GM23338 (cell line): ENCODE data around the gene PAIP1. TPM values are rescaled to one million over a fixed set of nuclear protein-coding genes. Genes with fewer than 3 reads are reported as not detected.
"Not testable (repeated sequence)": the region's sequence is repeated elsewhere in the genome, so short reads cannot be mapped to it uniquely, and the experiment has no call there.

Experiments used
- ATAC-seq: fragments of 200-7000 bp; cut with Tn5 transposase; 3 replicates; pipeline ENCODE4 v1.9.1; 2020
- DNase-seq: peaks from one replicate; pipeline ENCODE4 v3.0.0-alpha.2; 2015; ENCODE audit warnings: low spot score
- H2AFZ ChIP-seq: fragments of 200-600 bp; sonication (generic); 2 replicates; pipeline ENCODE4 v1.8.0; 2016; ENCODE audit warnings: antibody characterized with exemption, mild to moderate bottlenecking, moderate library complexity
- H3F3A ChIP-seq: fragments of 200-600 bp; sonication (generic); replicated peaks from 2 replicates; pipeline ENCODE4 v1.8.0; 2017; ENCODE audit warnings: antibody characterized with exemption, mixed run types, low read depth
- H3K27ac ChIP-seq: fragments of 200-600 bp; sonication (generic); 2 replicates; pipeline ENCODE4 v1.6.1; 2016; ENCODE audit warnings: low read depth
- H3K27me3 ChIP-seq: fragments of 200-600 bp; sonication (generic); 2 replicates; pipeline ENCODE4 v1.8.0; 2016; ENCODE audit warnings: mild to moderate bottlenecking, mixed run types, moderate library complexity; ENCODE audit not compliant: insufficient read depth
- H3K36me3 ChIP-seq: fragments of 200-600 bp; sonication (generic); 2 replicates; pipeline ENCODE4 v1.8.0; 2016; ENCODE audit warnings: mild to moderate bottlenecking; ENCODE audit not compliant: insufficient read depth
- H3K4me1 ChIP-seq: fragments of 200-600 bp; sonication (generic); 2 replicates; pipeline ENCODE4 v1.8.0; 2016; ENCODE audit warnings: mild to moderate bottlenecking, moderate library complexity; ENCODE audit not compliant: insufficient read depth
- H3K4me2 ChIP-seq: fragments of 200-600 bp; sonication (generic); 2 replicates; pipeline ENCODE4 v1.7.1; 2017; ENCODE audit warnings: mixed run types
- H3K4me3 ChIP-seq: fragments of 200-600 bp; sonication (generic); 2 replicates; pipeline ENCODE4 v1.6.1; 2016; ENCODE audit warnings: mixed run types
- H3K79me2 ChIP-seq: fragments of 200-600 bp; sonication (generic); replicated peaks from 2 replicates; pipeline ENCODE4 v1.8.0; 2017; ENCODE audit warnings: mild to moderate bottlenecking; ENCODE audit not compliant: insufficient read depth
- H3K9me2 ChIP-seq: fragments of 200-600 bp; sonication (generic); 2 replicates; pipeline ENCODE4 v1.8.0; 2017; ENCODE audit not compliant: insufficient read depth
- H4K20me1 ChIP-seq: fragments of 200-600 bp; sonication (generic); replicated peaks from 2 replicates; pipeline ENCODE4 v1.8.0; 2017; ENCODE audit warnings: mild to moderate bottlenecking; ENCODE audit not compliant: insufficient read depth
- H3K27ac Mint-ChIP-seq: 2 replicates; pipeline ENCODE4 v1.8.0; 2020; ENCODE audit warnings: inconsistent platforms, mild to moderate bottlenecking, moderate library complexity, mixed read lengths
- H3K27me3 Mint-ChIP-seq: 3 replicates; pipeline ENCODE4 v1.8.0; 2022; ENCODE audit warnings: low read depth, mild to moderate bottlenecking, moderate library complexity, mixed read lengths, inconsistent platforms; ENCODE audit not compliant: insufficient read depth, poor library complexity
- H3K36me3 Mint-ChIP-seq: 3 replicates; pipeline ENCODE4 v1.8.0; 2021; ENCODE audit warnings: low read depth, mild to moderate bottlenecking, inconsistent platforms, moderate library complexity, mixed read lengths
- H3K4me1 Mint-ChIP-seq: 3 replicates; pipeline ENCODE4 v1.8.0; 2020; ENCODE audit warnings: mild to moderate bottlenecking, inconsistent platforms, mixed read lengths
- H3K4me3 Mint-ChIP-seq: 3 replicates; pipeline ENCODE4 v1.8.0; 2021; ENCODE audit warnings: moderate library complexity, mild to moderate bottlenecking, inconsistent platforms, mixed read lengths
- H3K9me3 Mint-ChIP-seq: 3 replicates; pipeline ENCODE4 v1.8.0; 2020; ENCODE audit warnings: moderate library complexity, mild to moderate bottlenecking, inconsistent platforms, mixed read lengths
- CTCF ChIP-seq, 2 experiments: fragments of 200-600 bp in 1 of 2; sonication (generic) in 1 of 2; conservative IDR thresholded peaks; 2 replicates each; pipeline versions ENCODE4 v1.5.1 to v1.6.1; 2016 to 2017; ENCODE audit warnings: antibody characterized with exemption in 2 of 2, low read depth in 2 of 2, mild to moderate bottlenecking in 2 of 2, moderate library complexity in 1 of 2
- ETS1 ChIP-seq: IDR thresholded peaks from 2 replicates; pipeline ENCODE4 v1.6.1; 2016; ENCODE audit warnings: antibody characterized with exemption
- EZH2 ChIP-seq: fragments of 200-600 bp; sonication (generic); IDR thresholded peaks from one replicate; pipeline ENCODE4 v1.8.0; 2017; ENCODE audit warnings: antibody characterized with exemption, mild to moderate bottlenecking, low read depth; ENCODE audit not compliant: unreplicated experiment
- JUNB ChIP-seq: IDR thresholded peaks from one replicate; pipeline ENCODE4 v1.6.1; 2016; ENCODE audit warnings: antibody characterized with exemption; ENCODE audit not compliant: unreplicated experiment
- NANOG ChIP-seq: IDR thresholded peaks from 2 replicates; pipeline ENCODE4 v1.6.1; 2016; ENCODE audit warnings: antibody characterized with exemption, borderline replicate concordance
- POLR2AphosphoS5 ChIP-seq: IDR thresholded peaks from 2 replicates; pipeline ENCODE4 v1.6.1; 2016; ENCODE audit warnings: antibody characterized with exemption, low read depth
- STAT1 ChIP-seq: IDR thresholded peaks from one replicate; pipeline ENCODE4 v1.6.1; 2016; ENCODE audit warnings: antibody characterized with exemption; ENCODE audit not compliant: unreplicated experiment
- ZNF114 ChIP-seq: fragments of 250-450 bp; sonication (Bioruptor Pico); IDR thresholded peaks from 2 replicates; pipeline ENCODE4 v1.5.0; 2020; ENCODE audit warnings: mild to moderate bottlenecking, moderate library complexity
- ZNF331 ChIP-seq: fragments of 250-450 bp; sonication (Bioruptor Pico); IDR thresholded peaks from 2 replicates; pipeline ENCODE4 v1.5.0; 2020; ENCODE audit warnings: low read depth, mild to moderate bottlenecking, moderate library complexity
- polyA plus RNA-seq: library from polyadenylated mRNA; unstranded; fragments of >200 nt; fragmentation: Nextera tagmentation; extraction: Ambion mirVana; gene quantifications from 2 replicates; pipeline ENCODE4 v1.2.1, GENCODE V29; 2016
- total RNA-seq: library from RNA; depleted of rRNA; stranded (reverse); fragments of >200 nt; shearing (Covaris generic); gene quantifications from 2 replicates; pipeline ENCODE4 v1.2.3, GENCODE V29; 2014

Gene PAIP1
- total and polyA plus RNA-seq, 2 experiments from 2014 or later = 108 to 140 TPM

GRCh38 chr5:43560128-43560527 lies 3.3 kb upstream of the PAIP1 start:
- H3K4me1 Mint-ChIP-seq = peaks cover 10% of the 10 kb centered on the region
- peaks cover 11% of the 10 kb centered on the region for H3K27me3 Mint-ChIP-seq
- Histone ChIP-seq H4K20me1 (no peaks in the 10 kb centered on the region), H3K79me2 (peaks cover 12% of the 10 kb centered on the region), H3K4me1 (peaks cover 11% of the 10 kb centered on the region), H3K36me3 (peaks cover 1% of the 10 kb centered on the region; the same call in 1 of the 2 replicates), H3K27ac (no peak overlapping the region), H3K4me3 (no peak overlapping the region), H3K27me3 (no peaks in the 10 kb centered on the region), H3K9me2 (no peaks in the 10 kb centered on the region), H2AFZ (peak overlapping the region; percentile 64; the same call in 1 of the 2 replicates), H3F3A (no peaks in the 10 kb centered on the region), H3K4me2 (no peak overlapping the region)
- ATAC-seq = no peak
- H3K27ac Mint-ChIP-seq = no peak overlapping the region
- H3K4me3 Mint-ChIP-seq = no peak overlapping the region; the same call in 2 of the 3 replicates
- no peak for DNase-seq
- H3K9me3 Mint-ChIP-seq = no peaks in the 10 kb centered on the region
- TF ChIP-seq ZNF114 (CRISPR knock-in tag) (no peak), NANOG (no peak), POLR2AphosphoS5 (no peak), EZH2 (no peak)
- peaks cover 4% of the 10 kb centered on the region for H3K36me3 Mint-ChIP-seq

- Histone ChIP-seq H3K4me2 (peak overlapping the region; percentile 88; the same call in 1 of the 2 replicates), H3K4me3 (peak overlapping the region; percentile 81), H3K79me2 (peaks cover 48% of the 10 kb centered on the region), H4K20me1 (peaks cover 13% of the 10 kb centered on the region), H3K27ac (peak overlapping the region; percentile 87), H3K4me1 (peaks cover 27% of the 10 kb centered on the region), H3K36me3 (peaks cover 28% of the 10 kb centered on the region)
- not testable (repeated sequence) for H3K9me2 ChIP-seq, H3K27me3 ChIP-seq, DNase-seq, H3K9me3 Mint-ChIP-seq, H3F3A ChIP-seq, H3K36me3 Mint-ChIP-seq, H2AFZ ChIP-seq, H3K27ac Mint-ChIP-seq
- H3K4me1 Mint-ChIP-seq = peaks cover 12% of the 10 kb centered on the region
- ATAC-seq = peak; percentile 82; the same call in 2 of the 3 replicates
- H3K4me3 Mint-ChIP-seq = peak overlapping the region; percentile 92; the same call in 2 of the 3 replicates
- H3K27me3 Mint-ChIP-seq = peaks cover 11% of the 10 kb centered on the region
These were observed 345 bp downstream of the PAIP1 start for GRCh38 chr5:43556607-43556856.

GRCh38 chr5:43555895-43556606 lies 826 bp downstream of the PAIP1 start:
- peaks cover 53% of the 10 kb centered on the region for H3K79me2 ChIP-seq

GRCh38 chr5:43554497-43554896 lies 2.4 kb downstream of the PAIP1 start:
- H3K27ac Mint-ChIP-seq = no peak overlapping the region
- peaks cover 15% of the 10 kb centered on the region for H3K36me3 Mint-ChIP-seq
- no peaks in the 10 kb centered on the region for H3K9me2 ChIP-seq
- peaks cover 27% of the 10 kb centered on the region for H3K4me1 ChIP-seq
- peaks cover 8% of the 10 kb centered on the region; the same call in 2 of the 3 replicates for H3K4me1 Mint-ChIP-seq
- H3K27me3 Mint-ChIP-seq = peaks cover 11% of the 10 kb centered on the region
- no peak for DNase-seq
- peak overlapping the region; percentile 81 for H3K4me3 ChIP-seq
- H3K79me2 ChIP-seq = peaks cover 68% of the 10 kb centered on the region
- H2AFZ ChIP-seq = no peak overlapping the region
- no peaks in the 10 kb centered on the region for H3K9me3 Mint-ChIP-seq
- H3K27ac ChIP-seq = no peak overlapping the region
- H3K27me3 ChIP-seq = no peaks in the 10 kb centered on the region
- H4K20me1 ChIP-seq = peaks cover 26% of the 10 kb centered on the region
- ATAC-seq = no peak
- H3K36me3 ChIP-seq = peaks cover 38% of the 10 kb centered on the region
- peak overlapping the region; percentile 88 for H3K4me2 ChIP-seq
- H3F3A ChIP-seq = no peaks in the 10 kb centered on the region
- no peak overlapping the region for H3K4me3 Mint-ChIP-seq
- TF ChIP-seq ETS1 (no peak), ZNF114 (CRISPR knock-in tag) (no peak), ZNF331 (CRISPR knock-in tag) (no peak), POLR2AphosphoS5 (no peak), EZH2 (no peak), JUNB (no peak), STAT1 (no peak), CTCF (conservative IDR thresholded peaks at IDR 0.05; ENCODE audit: low read depth in 2 of 2) (no peak)

More at GRCh38 chr5:43555895-43556606, 826 bp downstream of the PAIP1 start:
- peaks cover 18% of the 10 kb centered on the region for H4K20me1 ChIP-seq
- no peaks in the 10 kb centered on the region for H3K9me2 ChIP-seq
- peak overlapping the region; percentile 87 for H3K27ac ChIP-seq
- ATAC-seq (peak; percentile 63), DNase-seq (peak; percentile 79)
- peak overlapping the region; percentile 88 for H3K4me2 ChIP-seq
- peak overlapping the region; percentile 92 for H3K4me3 Mint-ChIP-seq
- H3K36me3 Mint-ChIP-seq = peaks cover 8% of the 10 kb centered on the region
- H3K4me3 ChIP-seq = peak overlapping the region; percentile 81
- peak overlapping the region; percentile 34; the same call in 1 of the 2 replicates for H2AFZ ChIP-seq
- peaks cover 12% of the 10 kb centered on the region for H3K4me1 Mint-ChIP-seq
- no peaks in the 10 kb centered on the region for H3K27me3 ChIP-seq
- H3F3A ChIP-seq = no peaks in the 10 kb centered on the region
- H3K9me3 Mint-ChIP-seq = no peaks in the 10 kb centered on the region
- H3K36me3 ChIP-seq = peaks cover 28% of the 10 kb centered on the region
- H3K27ac Mint-ChIP-seq = peak overlapping the region; percentile 98
- peaks cover 27% of the 10 kb centered on the region for H3K4me1 ChIP-seq
- TF ChIP-seq POLR2AphosphoS5 (peak; percentile 49), ZNF114 (CRISPR knock-in tag) (no peak)
- H3K27me3 Mint-ChIP-seq = peaks cover 11% of the 10 kb centered on the region
